ENCODE results near the gene KCNQ1. TPM values are rescaled to one million over a fixed set of nuclear protein-coding genes. Genes with fewer than 3 reads are reported as not detected.

KCNQ1 gene
- total and polyA plus RNA-seq, 2 experiments from 2014 or later = 0.45 to 0.87 TPM

GRCh38 chr11:2709429-2709828 is 264.6 kb downstream of the KCNQ1 start:
- Mint-ChIP-seq H3K27ac (no peak overlapping the region), H3K27me3 (ENCODE audit: insufficient read depth, low read depth, poor library complexity) (peaks cover 37% of the 10 kb centered on the region), H3K9me3 (peaks cover 31% of the 10 kb centered on the region), H3K4me3 (no peak overlapping the region), H3K4me1 (peaks cover 1% of the 10 kb centered on the region; the same call in 2 of the 3 replicates), H3K36me3 (ENCODE audit: low read depth) (peaks cover 28% of the 10 kb centered on the region)
- Histone ChIP-seq H3K79me2 (replicated peaks; ENCODE audit: insufficient read depth) (no peaks in the 10 kb centered on the region), H3K27ac (ENCODE audit: low read depth) (no peak overlapping the region), H3K4me3 (no peak overlapping the region), H3F3A (replicated peaks; ENCODE audit: low read depth) (no peaks in the 10 kb centered on the region), H3K4me1 (ENCODE audit: insufficient read depth) (no peaks in the 10 kb centered on the region), H3K36me3 (ENCODE audit: insufficient read depth) (peaks cover 11% of the 10 kb centered on the region), H2AFZ (no peak overlapping the region), H4K20me1 (replicated peaks; ENCODE audit: insufficient read depth) (no peaks in the 10 kb centered on the region), H3K27me3 (ENCODE audit: insufficient read depth) (peaks cover 80% of the 10 kb centered on the region; the same call in 1 of the 2 replicates), H3K4me2 (no peak overlapping the region), H3K9me2 (ENCODE audit: insufficient read depth) (no peaks in the 10 kb centered on the region)
- ATAC-seq (no peak), DNase-seq (ENCODE audit: low spot score) (no peak)
- TF ChIP-seq STAT1 (IDR thresholded peaks at IDR 0.05; ENCODE audit: unreplicated experiment) (no peak), CTCF (conservative IDR thresholded peaks at IDR 0.05; ENCODE audit: low read depth in 2 of 2) (no peak), EZH2phosphoT487 (IDR thresholded peaks at IDR 0.05; ENCODE audit: unreplicated experiment) (no peak), ETS1 (IDR thresholded peaks at IDR 0.05) (no peak), POLR2AphosphoS5 (IDR thresholded peaks at IDR 0.05; ENCODE audit: low read depth) (no peak)

- Mint-ChIP-seq H3K36me3 (ENCODE audit: low read depth) (peaks cover 20% of the 10 kb centered on the region), H3K4me3 (no peak overlapping the region), H3K27me3 (ENCODE audit: insufficient read depth, low read depth, poor library complexity) (peaks cover 40% of the 10 kb centered on the region), H3K4me1 (no peaks in the 10 kb centered on the region; the same call in 2 of the 3 replicates), H3K9me3 (peaks cover 20% of the 10 kb centered on the region), H3K27ac (no peak overlapping the region)
- no peaks in the 10 kb centered on the region for H3K79me2 ChIP-seq (replicated peaks; ENCODE audit: insufficient read depth)
- H3K4me3 ChIP-seq = no peak overlapping the region
- no peaks in the 10 kb centered on the region for H4K20me1 ChIP-seq (replicated peaks; ENCODE audit: insufficient read depth)
- H3K27ac ChIP-seq (ENCODE audit: low read depth) = no peak overlapping the region
- DNase-seq (ENCODE audit: low spot score) = no peak
- no peak for ATAC-seq
- H3K36me3 ChIP-seq (ENCODE audit: insufficient read depth) = peaks cover 11% of the 10 kb centered on the region
- no peaks in the 10 kb centered on the region for H3K4me1 ChIP-seq (ENCODE audit: insufficient read depth)
- H3K9me2 ChIP-seq (ENCODE audit: insufficient read depth) = no peaks in the 10 kb centered on the region
- no peaks in the 10 kb centered on the region for H3F3A ChIP-seq (replicated peaks; ENCODE audit: low read depth)
- no peak overlapping the region for H3K4me2 ChIP-seq
- H2AFZ ChIP-seq = no peak overlapping the region
- peaks cover 78% of the 10 kb centered on the region; the same call in 1 of the 2 replicates for H3K27me3 ChIP-seq (ENCODE audit: insufficient read depth)
- TF ChIP-seq CTCF (conservative IDR thresholded peaks at IDR 0.05; ENCODE audit: low read depth in 2 of 2) = no peak
- no peak for TF ChIP-seq CREB1 (CRISPR knock-in tag; IDR thresholded peaks at IDR 0.05; ENCODE audit: low read depth)
- TF ChIP-seq POLR2AphosphoS5 (IDR thresholded peaks at IDR 0.05; ENCODE audit: low read depth) = no peak
- no peak for TF ChIP-seq EZH2phosphoT487 (IDR thresholded peaks at IDR 0.05; ENCODE audit: unreplicated experiment)
- no peak for TF ChIP-seq ZNF331 (CRISPR knock-in tag; IDR thresholded peaks at IDR 0.05; ENCODE audit: low read depth)
- TF ChIP-seq ZNF462 (CRISPR knock-in tag; IDR thresholded peaks at IDR 0.05) = no peak
- TF ChIP-seq STAT1 (IDR thresholded peaks at IDR 0.05; ENCODE audit: unreplicated experiment) = no peak
- TF ChIP-seq ETS1 (IDR thresholded peaks at IDR 0.05) = no peak
Measured at GRCh38 chr11:2711161-2711560, 266.4 kb downstream of the KCNQ1 start.

Measured in GM23338 (cell line).